Gastroesophageal sphincter (tissue), 4 donors: ENCODE data around the gene PTPRO. TPM values are rescaled to one million over a fixed set of nuclear protein-coding genes. Genes with fewer than 3 reads are reported as not detected.

ENCODE experiments used
- ATAC-seq: fragments of 150-250 bp; one replicate; pipeline ENCODE4 v1.9.1; 2016; ENCODE audit warnings: mild to moderate bottlenecking, moderate library complexity
- H3K27ac ChIP-seq, 4 donors: fragments of 200-600 bp; sonication (generic) in 3 of 4; 1 replicate in 3 of 4; 2 replicates in 1 of 4; pipeline ENCODE4 v1.5.1; 2016 to 2019
- H3K27me3 ChIP-seq: fragments of 200-600 bp; sonication (generic); one replicate; pipeline ENCODE4 v1.5.1; 2019
- H3K36me3 ChIP-seq, 2 donors: fragments of 200-600 bp; sonication (generic); one replicate each; pipeline ENCODE4 v1.5.1; 2019; ENCODE audit warnings: control low read depth in 1 of 2
- H3K4me1 ChIP-seq, 3 donors: fragments of 200-600 bp; sonication (generic); 1 replicate in 2 of 3; 2 replicates in 1 of 3; pipeline ENCODE4 v1.5.1; 2016 to 2019; ENCODE audit warnings: control low read depth in 2 of 3
- H3K4me3 ChIP-seq, 2 donors: fragments of 200-600 bp; sonication (generic); one replicate each; pipeline ENCODE4 v1.5.1; 2019; ENCODE audit warnings: mild to moderate bottlenecking in 1 of 2, moderate library complexity in 1 of 2
- H3K9me3 ChIP-seq, 3 donors: fragments of 200-600 bp; sonication (generic); one replicate each; pipeline ENCODE4 v1.5.1; 2017 to 2019; ENCODE audit warnings: control low read depth in 2 of 3
- EP300 ChIP-seq: sonication (generic); formaldehyde crosslinking; IDR thresholded peaks from one replicate; pipeline ENCODE4 v1.6.1; 2017; ENCODE audit warnings: antibody characterized with exemption, mild to moderate bottlenecking
- POLR2A ChIP-seq, 2 donors: fragments of 450-650 bp; IDR thresholded peaks; one replicate each; pipeline ENCODE4 v1.6.1; 2017; ENCODE audit warnings: antibody characterized with exemption in 2 of 2, mild to moderate bottlenecking in 2 of 2, moderate library complexity in 1 of 2
- POLR2AphosphoS5 ChIP-seq: sonication (generic); formaldehyde crosslinking; IDR thresholded peaks from one replicate; pipeline ENCODE4 v1.6.1; 2017; ENCODE audit warnings: antibody characterized with exemption
- WGBS, 2 donors: methylation state at CpG; one replicate each; pipeline ENCODE4 v1.1.5; 2018; ENCODE audit warnings: low coverage in 1 of 2; 5-methylcytosine and 5-hydroxymethylcytosine counted together
- total RNA-seq, 4 donors: library from RNA; depleted of rRNA; stranded (reverse); fragments of >200 nt; gene quantifications; one replicate each; pipeline ENCODE4 v1.1.0, GENCODE V29; 2016
- TF ChIP-seq, protein P1 (sequence below), 4 experiments: fragments of 200-600 bp in 2 of 4; fragments of 450-650 bp in 2 of 4; sonication (generic) in 1 of 4; IDR thresholded peaks; one replicate each; pipeline ENCODE4 v1.5.1; 2017 to 2019; ENCODE audit warnings: antibody characterized with exemption in 4 of 4, mild to moderate bottlenecking in 2 of 4, moderate library complexity in 2 of 4

Gene PTPRO
- total RNA-seq, 4 donors from 2014 or later = 0.50 to 10.7 (median 2.8) TPM

DNA sequence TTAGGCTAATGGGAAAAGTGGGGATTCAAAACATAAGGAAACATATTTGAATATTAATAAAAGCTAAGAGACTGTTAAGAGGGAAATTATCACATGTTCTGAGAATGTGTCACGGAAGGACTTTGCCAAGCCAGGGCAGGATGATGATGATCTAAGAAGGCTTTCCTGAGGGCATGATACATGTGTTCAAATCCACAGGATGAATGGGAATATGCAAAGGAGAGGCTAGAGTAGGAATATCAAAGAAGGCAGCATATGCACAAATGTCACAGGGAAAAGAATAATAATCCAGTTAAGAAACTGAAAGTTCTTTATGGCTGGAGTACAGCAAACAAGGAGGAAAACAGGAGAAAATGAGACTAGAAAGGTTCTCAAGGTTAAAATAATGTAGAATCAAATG, 107.0 kb downstream of the PTPRO start:
- H3K36me3 ChIP-seq = no peaks in the 10 kb centered on the region
- 92 to 100% methylated on average over 1 of the region's 1 CpG for WGBS, 2 donors
- TF ChIP-seq, protein P1, sequence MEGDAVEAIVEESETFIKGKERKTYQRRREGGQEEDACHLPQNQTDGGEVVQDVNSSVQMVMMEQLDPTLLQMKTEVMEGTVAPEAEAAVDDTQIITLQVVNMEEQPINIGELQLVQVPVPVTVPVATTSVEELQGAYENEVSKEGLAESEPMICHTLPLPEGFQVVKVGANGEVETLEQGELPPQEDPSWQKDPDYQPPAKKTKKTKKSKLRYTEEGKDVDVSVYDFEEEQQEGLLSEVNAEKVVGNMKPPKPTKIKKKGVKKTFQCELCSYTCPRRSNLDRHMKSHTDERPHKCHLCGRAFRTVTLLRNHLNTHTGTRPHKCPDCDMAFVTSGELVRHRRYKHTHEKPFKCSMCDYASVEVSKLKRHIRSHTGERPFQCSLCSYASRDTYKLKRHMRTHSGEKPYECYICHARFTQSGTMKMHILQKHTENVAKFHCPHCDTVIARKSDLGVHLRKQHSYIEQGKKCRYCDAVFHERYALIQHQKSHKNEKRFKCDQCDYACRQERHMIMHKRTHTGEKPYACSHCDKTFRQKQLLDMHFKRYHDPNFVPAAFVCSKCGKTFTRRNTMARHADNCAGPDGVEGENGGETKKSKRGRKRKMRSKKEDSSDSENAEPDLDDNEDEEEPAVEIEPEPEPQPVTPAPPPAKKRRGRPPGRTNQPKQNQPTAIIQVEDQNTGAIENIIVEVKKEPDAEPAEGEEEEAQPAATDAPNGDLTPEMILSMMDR (IDR thresholded peaks at IDR 0.05) = no peak
- TF ChIP-seq EP300 (no peak), POLR2A (IDR thresholded peaks at IDR 0.05) (no peak), POLR2AphosphoS5 (no peak)
- no peak overlapping the region for H3K4me3 ChIP-seq
- H3K4me1 ChIP-seq = no peaks in the 10 kb centered on the region
- ATAC-seq = no peak
- no peaks in the 10 kb centered on the region for H3K9me3 ChIP-seq
- no peak overlapping the region for H3K27ac ChIP-seq
- H3K27me3 ChIP-seq = no peaks in the 10 kb centered on the region

DNA sequence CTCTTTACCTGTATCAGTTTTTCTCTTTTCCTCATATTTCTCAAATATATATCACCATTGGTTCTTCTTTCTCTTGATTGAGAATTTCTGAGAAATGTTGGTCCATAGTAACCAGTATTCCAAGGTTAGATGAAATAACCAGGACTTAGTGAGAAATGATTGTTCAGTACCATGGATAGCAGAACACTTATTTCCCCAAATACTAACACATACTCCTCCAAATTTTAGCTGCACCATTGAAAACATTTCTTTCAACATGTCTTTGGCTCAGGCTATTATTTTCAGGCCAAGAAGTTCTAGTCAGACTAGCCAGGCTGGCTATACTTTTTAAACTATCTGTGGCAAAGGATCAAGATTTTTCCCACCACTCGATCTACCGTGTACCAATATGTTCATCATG, 113.3 kb downstream of the PTPRO start:
- H3K27ac ChIP-seq = no peak overlapping the region
- peaks cover 0 to 25% (median 0%) of the 10 kb centered on the region in 3 donors for H3K9me3 ChIP-seq
- no peak for ATAC-seq
- 95% methylated on average over 2 of the region's 2 CpGs; no CpG with 5 or more reads in 1 of the 2 donors for WGBS, 2 donors
- H3K36me3 ChIP-seq = no peaks in the 10 kb centered on the region
- no peaks in the 10 kb centered on the region for H3K4me1 ChIP-seq
- TF ChIP-seq POLR2AphosphoS5 = no peak
- no peak overlapping the region for H3K4me3 ChIP-seq
- peaks cover 4% of the 10 kb centered on the region for H3K27me3 ChIP-seq

DNA sequence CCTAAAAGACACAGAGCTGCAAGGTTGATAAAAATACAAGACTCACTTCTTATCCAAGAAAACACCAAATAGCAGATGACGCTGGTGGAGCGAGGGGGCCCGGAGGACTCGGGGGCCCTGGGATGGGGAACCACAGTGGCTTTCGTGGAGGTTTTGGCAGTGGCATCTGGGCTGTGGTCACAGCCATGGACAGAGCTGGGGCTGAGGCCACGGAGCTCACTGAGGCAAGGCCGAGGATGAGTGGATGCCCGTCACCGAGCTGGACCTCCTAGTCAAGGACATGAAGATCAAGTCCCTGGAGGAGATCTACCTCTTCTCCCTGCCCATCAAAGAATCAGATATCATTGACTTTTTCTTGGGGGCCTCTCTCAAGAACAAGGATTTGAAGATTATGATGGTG, 117.2 kb downstream of the PTPRO start:
- Histone ChIP-seq H3K4me1 (no peaks in the 10 kb centered on the region), H3K27me3 (peaks cover 4% of the 10 kb centered on the region), H3K36me3 (no peaks in the 10 kb centered on the region), H3K4me3 (no peak overlapping the region), H3K27ac (no peak overlapping the region), H3K9me3 (peaks cover 0 to 25% (median 0%) of the 10 kb centered on the region in 3 donors)
- TF ChIP-seq POLR2AphosphoS5 = no peak
- no peak for TF ChIP-seq EP300
- TF ChIP-seq, protein P1 (IDR thresholded peaks at IDR 0.05) = no peak
- TF ChIP-seq POLR2A (IDR thresholded peaks at IDR 0.05) = no peak
- no peak for ATAC-seq
- 88 to 100% methylated on average over 1 to 8 of the region's 9 CpGs for WGBS, 2 donors

DNA sequence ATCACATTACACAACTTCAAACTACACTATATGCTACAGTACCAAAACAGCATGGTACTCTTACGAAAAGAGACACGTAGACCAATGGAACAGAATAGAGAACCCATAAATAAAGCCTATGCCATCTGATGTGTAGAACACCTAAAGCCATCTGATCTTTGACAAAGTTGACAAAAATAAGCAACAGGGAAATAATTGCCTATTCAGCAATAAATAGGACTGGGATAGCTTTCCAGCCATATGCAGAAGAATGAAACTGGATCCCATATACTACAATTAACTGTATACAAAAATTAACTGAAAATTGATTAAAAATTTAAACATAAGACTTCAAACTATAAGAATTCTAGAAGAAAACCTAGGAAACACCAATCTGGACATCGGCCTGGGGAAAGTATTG, 120.7 kb downstream of the PTPRO start:
- ATAC-seq = no peak
- TF ChIP-seq EP300 = no peak
- TF ChIP-seq POLR2AphosphoS5 = no peak
- TF ChIP-seq POLR2A (IDR thresholded peaks at IDR 0.05) = no peak
- TF ChIP-seq, protein P1 (IDR thresholded peaks at IDR 0.05) = no peak
- peaks cover 0 to 19% (median 0%) of the 10 kb centered on the region in 3 donors for H3K9me3 ChIP-seq
- 90 to 95% methylated on average over 2 to 3 of the region's 3 CpGs for WGBS, 2 donors
- H3K27ac ChIP-seq = no peak overlapping the region
- no peaks in the 10 kb centered on the region for H3K4me1 ChIP-seq
- no peak overlapping the region for H3K4me3 ChIP-seq
- no peaks in the 10 kb centered on the region for H3K27me3 ChIP-seq
- no peaks in the 10 kb centered on the region for H3K36me3 ChIP-seq

DNA sequence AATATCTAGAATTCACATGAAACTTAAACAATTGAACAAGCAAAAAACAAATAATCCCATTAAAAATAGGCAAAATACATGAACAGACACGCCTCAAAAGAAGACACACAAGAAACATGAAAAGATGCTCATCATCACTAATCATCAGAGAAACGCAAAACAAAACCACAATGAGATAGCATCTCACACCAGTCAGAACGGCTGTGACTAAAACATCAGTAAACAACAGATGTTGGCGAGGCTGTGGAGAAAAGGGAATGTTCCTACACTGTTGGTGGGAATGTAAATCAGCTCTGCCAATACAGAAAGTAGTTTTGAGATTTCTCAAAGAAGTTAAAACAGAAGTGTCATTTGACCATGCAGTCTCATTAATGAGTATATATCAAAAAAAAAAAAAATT, 121.3 kb downstream of the PTPRO start:
- ATAC-seq = no peak
- no peak overlapping the region for H3K27ac ChIP-seq
- peaks cover 0 to 17% (median 0%) of the 10 kb centered on the region in 3 donors for H3K9me3 ChIP-seq
- TF ChIP-seq EP300 (no peak), POLR2A (IDR thresholded peaks at IDR 0.05) (no peak), POLR2AphosphoS5 (no peak)
- TF ChIP-seq, protein P1 (IDR thresholded peaks at IDR 0.05) = no peak
- H3K4me1 ChIP-seq = no peaks in the 10 kb centered on the region
- no peaks in the 10 kb centered on the region for H3K36me3 ChIP-seq
- H3K27me3 ChIP-seq = no peaks in the 10 kb centered on the region
- H3K4me3 ChIP-seq = no peak overlapping the region
- 52 to 91% methylated on average over 2 to 3 of the region's 4 CpGs for WGBS, 2 donors
